Thymus (tissue), 11 donors: ENCODE results near the gene ZBTB40. TPM values are rescaled to one million over a fixed set of nuclear protein-coding genes. Genes with fewer than 3 reads are reported as not detected.

Experiments used
- DNase-seq, 9 donors: peaks; one replicate each; pipeline ENCODE4 v3.0.0-alpha.2; 2013; ENCODE audit warnings: low spot score in 9 of 9, low read depth in 6 of 9, missing footprints in 1 of 9
- H3K27ac ChIP-seq, 2 donors: one replicate each; pipeline ENCODE4 v1.5.1; 2013; ENCODE audit warnings: control low read depth in 1 of 2, low read depth in 1 of 2, low read length in 1 of 2, mild to moderate bottlenecking in 1 of 2, moderate library complexity in 1 of 2
- H3K27me3 ChIP-seq, 2 donors: one replicate each; pipeline ENCODE4 v1.5.1; 2013; ENCODE audit warnings: low read length in 1 of 2; ENCODE audit not compliant: control insufficient read depth in 2 of 2, insufficient read depth in 1 of 2
- H3K36me3 ChIP-seq, 2 donors: one replicate each; pipeline ENCODE4 v1.5.1; 2013; ENCODE audit warnings: low read length in 1 of 2, mild to moderate bottlenecking in 1 of 2, moderate library complexity in 1 of 2; ENCODE audit not compliant: control insufficient read depth in 2 of 2, insufficient read depth in 2 of 2
- H3K4me1 ChIP-seq, 2 donors: one replicate each; pipeline ENCODE4 v1.5.1; 2013; ENCODE audit warnings: low read length in 2 of 2; ENCODE audit not compliant: control insufficient read depth in 2 of 2, insufficient read depth in 2 of 2
- H3K4me3 ChIP-seq, 2 donors: one replicate each; pipeline ENCODE4 v1.5.1; 2013; ENCODE audit warnings: low read length in 2 of 2, control low read depth in 1 of 2, mild to moderate bottlenecking in 1 of 2
- H3K9me3 ChIP-seq, 2 donors: one replicate each; pipeline ENCODE4 v1.5.1; 2013; ENCODE audit warnings: low read length in 1 of 2, mild to moderate bottlenecking in 1 of 2; ENCODE audit not compliant: control insufficient read depth in 2 of 2, insufficient read depth in 1 of 2
- WGBS: extraction: QIAGEN DNeasy Blood & Tissue Kit; methylation state at CpG from one replicate; pipeline ENCODE4 v1.1.7; 2013; 5-methylcytosine and 5-hydroxymethylcytosine counted together
- polyA plus RNA-seq: library from polyadenylated mRNA; stranded (reverse); fragments of 200-250 nt; gene quantifications from one replicate; pipeline ENCODE4 v1.2.3, GENCODE V29; 2013
- total RNA-seq: library from RNA; stranded (reverse); fragments of 120-200 nt; gene quantifications from one replicate; pipeline ENCODE4 v1.2.4, GENCODE V29; 2013
- donor health status: healthy.

Gene ZBTB40
- total and polyA plus RNA-seq, 2 donors = 8.4 to 8.7 TPM

GRCh38 chr1:22526677-22527076, 75.0 kb downstream of the ZBTB40 start:
- Histone ChIP-seq H3K27ac (no peak overlapping the region), H3K9me3 (no peaks in the 10 kb centered on the region), H3K36me3 (peaks cover 42 to 49% of the 10 kb centered on the region in 2 donors), H3K4me3 (no peak overlapping the region), H3K4me1 (no peaks in the 10 kb centered on the region), H3K27me3 (no peaks in the 10 kb centered on the region)
- 98% methylated on average over 5 of the region's 5 CpGs for WGBS
- DNase-seq = no peak

GRCh38 chr1:22527122-22527521, 75.5 kb downstream of the ZBTB40 start:
- peaks cover 38 to 47% of the 10 kb centered on the region in 2 donors for H3K36me3 ChIP-seq
- WGBS = 97% methylated on average over 7 of the region's 7 CpGs
- no peak overlapping the region for H3K27ac ChIP-seq
- H3K4me1 ChIP-seq = no peaks in the 10 kb centered on the region
- DNase-seq = no peak
- no peak overlapping the region for H3K4me3 ChIP-seq
- no peaks in the 10 kb centered on the region for H3K9me3 ChIP-seq
- no peaks in the 10 kb centered on the region for H3K27me3 ChIP-seq

- H3K9me3 ChIP-seq = no peaks in the 10 kb centered on the region
- 97% methylated on average over 15 of the region's 15 CpGs for WGBS
- peaks cover 34 to 44% of the 10 kb centered on the region in 2 donors for H3K36me3 ChIP-seq
- no peaks in the 10 kb centered on the region for H3K4me1 ChIP-seq
- H3K27me3 ChIP-seq = no peaks in the 10 kb centered on the region
- H3K4me3 ChIP-seq = no peak overlapping the region
- no peak overlapping the region for H3K27ac ChIP-seq
- DNase-seq = no peak
Observed at GRCh38 chr1:22527555-22528296, 76.1 kb downstream of the ZBTB40 start.

- Histone ChIP-seq H3K9me3 (no peaks in the 10 kb centered on the region), H3K4me1 (no peaks in the 10 kb centered on the region), H3K27ac (no peak overlapping the region), H3K27me3 (no peaks in the 10 kb centered on the region), H3K36me3 (peaks cover 32 to 44% of the 10 kb centered on the region in 2 donors), H3K4me3 (no peak overlapping the region)
- no peak for DNase-seq
- WGBS = 97% methylated on average over 7 of the region's 7 CpGs
Observed at GRCh38 chr1:22528451-22528850, 76.8 kb downstream of the ZBTB40 start.

GRCh38 chr1:22529901-22530621, 78.4 kb downstream of the ZBTB40 start:
- peaks cover 16 to 32% of the 10 kb centered on the region in 2 donors for H3K36me3 ChIP-seq
- no peak overlapping the region for H3K27ac ChIP-seq
- H3K27me3 ChIP-seq = no peaks in the 10 kb centered on the region
- no peaks in the 10 kb centered on the region for H3K4me1 ChIP-seq
- H3K9me3 ChIP-seq = no peaks in the 10 kb centered on the region
- DNase-seq = peak in 1 of 9 donors; percentile 5
- no peak overlapping the region for H3K4me3 ChIP-seq
- 97% methylated on average over 12 of the region's 12 CpGs for WGBS

- WGBS = 95% methylated on average over 3 of the region's 3 CpGs
- peaks cover 15 to 27% of the 10 kb centered on the region in 2 donors for H3K36me3 ChIP-seq
- no peaks in the 10 kb centered on the region for H3K27me3 ChIP-seq
- no peaks in the 10 kb centered on the region for H3K9me3 ChIP-seq
- no peaks in the 10 kb centered on the region for H3K4me1 ChIP-seq
- DNase-seq = no peak
- H3K27ac ChIP-seq = no peak overlapping the region
- no peak overlapping the region for H3K4me3 ChIP-seq
Observed at GRCh38 chr1:22530715-22531114, 79.1 kb downstream of the ZBTB40 start.

- 96% methylated on average over 6 of the region's 6 CpGs for WGBS
Observed at GRCh38 chr1:22531251-22531650, 79.6 kb downstream of the ZBTB40 start.

GRCh38 chr1:22533244-22533895, 81.7 kb downstream of the ZBTB40 start:
- Histone ChIP-seq H3K4me3 (no peak overlapping the region), H3K27ac (no peak overlapping the region), H3K9me3 (no peaks in the 10 kb centered on the region), H3K4me1 (peaks cover 0 to 3% of the 10 kb centered on the region in 2 donors), H3K36me3 (peaks cover 5% of the 10 kb centered on the region in 2 donors), H3K27me3 (no peaks in the 10 kb centered on the region)
- DNase-seq = no peak
- WGBS = 94% methylated on average over 11 of the region's 11 CpGs

More at GRCh38 chr1:22531251-22531650, 79.6 kb downstream of the ZBTB40 start:
- Histone ChIP-seq H3K4me3 (no peak overlapping the region), H3K36me3 (peaks cover 12 to 21% of the 10 kb centered on the region in 2 donors), H3K9me3 (no peaks in the 10 kb centered on the region), H3K27ac (no peak overlapping the region), H3K27me3 (no peaks in the 10 kb centered on the region), H3K4me1 (no peaks in the 10 kb centered on the region)
- no peak for DNase-seq

GRCh38 chr1:22534951-22535350, 83.3 kb downstream of the ZBTB40 start:
- Histone ChIP-seq H3K9me3 (no peaks in the 10 kb centered on the region), H3K4me3 (no peak overlapping the region), H3K4me1 (peaks cover 13 to 17% of the 10 kb centered on the region in 2 donors), H3K27ac (no peak overlapping the region), H3K36me3 (peaks cover 0 to 2% of the 10 kb centered on the region in 2 donors), H3K27me3 (no peaks in the 10 kb centered on the region)
- DNase-seq = no peak
- 94% methylated on average over 4 of the region's 4 CpGs for WGBS
